GM18498 (cell line): ENCODE data around the gene NPSR1.
"Not testable (repeated sequence)": the region's sequence is repeated elsewhere in the genome, so short reads cannot be mapped to it uniquely, and the experiment has no call there.

Experiments
- ATAC-seq: cut with Tn5 transposase; IDR thresholded peaks from one replicate; pipeline ENCODE4 v1.9.1; 2021; ENCODE audit warnings: mild to moderate bottlenecking, moderate library complexity; ENCODE audit not compliant: unreplicated experiment

NPSR1 gene

GRCh38 chr7:34866222-34866621 is 208.2 kb downstream of the NPSR1 start:
- not testable (repeated sequence) for ATAC-seq

- not testable (repeated sequence) for ATAC-seq
Measured at GRCh38 chr7:34867341-34867740, 209.3 kb downstream of the NPSR1 start.

GRCh38 chr7:34868602-34869001 is 210.6 kb downstream of the NPSR1 start:
- not testable (repeated sequence) for ATAC-seq

- ATAC-seq = no peak
Measured at GRCh38 chr7:34869057-34869456, 211.0 kb downstream of the NPSR1 start.

- not testable (repeated sequence) for ATAC-seq
Measured at GRCh38 chr7:34870041-34870440, 212.0 kb downstream of the NPSR1 start.

GRCh38 chr7:34874329-34874728 is 216.3 kb downstream of the NPSR1 start:
- ATAC-seq = not testable (repeated sequence)

- ATAC-seq = no peak
Measured at GRCh38 chr7:34875481-34875880, 217.5 kb downstream of the NPSR1 start.

- ATAC-seq = not testable (repeated sequence)
Measured at GRCh38 chr7:34878944-34879735, 221.1 kb downstream of the NPSR1 start.

GRCh38 chr7:34879871-34880270 is 221.9 kb downstream of the NPSR1 start:
- ATAC-seq = no peak

GRCh38 chr7:34883855-34884254 is 225.8 kb downstream of the NPSR1 start:
- not testable (repeated sequence) for ATAC-seq

- ATAC-seq = no peak
Measured at GRCh38 chr7:34886856-34887255, 228.8 kb downstream of the NPSR1 start.

GRCh38 chr7:34889951-34890350 is 231.9 kb downstream of the NPSR1 start:
- no peak for ATAC-seq

GRCh38 chr7:34895202-34895601 is 237.2 kb downstream of the NPSR1 start:
- no peak for ATAC-seq
